ENCODE measurements around the gene ZNF532.

ZNF532 gene

GRCh38 chr18:58983260-58984155 lies 118.8 kb downstream of the ZNF532 start:
- no peak for DNase-seq

GRCh38 chr18:58988600-58988999 lies 123.9 kb downstream of the ZNF532 start:
- peak; percentile 2 to 16 for DNase-seq

GRCh38 chr18:58989184-58989759 lies 124.6 kb downstream of the ZNF532 start:
- DNase-seq: no peak

- DNase-seq: no peak
Observed at GRCh38 chr18:58990720-58991119, 126.0 kb downstream of the ZNF532 start.

- no peak for DNase-seq
Observed at GRCh38 chr18:58991167-58991798, 126.6 kb downstream of the ZNF532 start.

- DNase-seq: no peak
Observed at GRCh38 chr18:58992301-58993231, 127.9 kb downstream of the ZNF532 start.

- DNase-seq: no peak
Observed at GRCh38 chr18:58993260-58993659, 128.6 kb downstream of the ZNF532 start.

GRCh38 chr18:58995663-58996062 lies 131.0 kb downstream of the ZNF532 start:
- DNase-seq: no peak

- no peak for DNase-seq
Observed at GRCh38 chr18:58996131-58996641, 131.5 kb downstream of the ZNF532 start.

GRCh38 chr18:58996696-58997095 lies 132.0 kb downstream of the ZNF532 start:
- no peak for DNase-seq

- DNase-seq: no peak
Observed at GRCh38 chr18:58997811-58998337, 133.2 kb downstream of the ZNF532 start.

- DNase-seq: peak; percentile 32 to 50
Observed at GRCh38 chr18:58998401-58999203, 133.9 kb downstream of the ZNF532 start.

GRCh38 chr18:59001166-59001565 lies 136.5 kb downstream of the ZNF532 start:
- no peak for DNase-seq

- no peak for DNase-seq
Observed at GRCh38 chr18:59001721-59002120, 137.0 kb downstream of the ZNF532 start.

GRCh38 chr18:59002974-59003594 lies 138.4 kb downstream of the ZNF532 start:
- no peak for DNase-seq

GRCh38 chr18:59005262-59005661 lies 140.6 kb downstream of the ZNF532 start:
- no peak for DNase-seq

GRCh38 chr18:59006461-59007067 lies 141.9 kb downstream of the ZNF532 start:
- no peak for DNase-seq

GRCh38 chr18:59008302-59008974 lies 143.8 kb downstream of the ZNF532 start:
- DNase-seq: no peak

GRCh38 chr18:59009846-59010245 lies 145.2 kb downstream of the ZNF532 start:
- DNase-seq: no peak

GRCh38 chr18:59011289-59011688 lies 146.6 kb downstream of the ZNF532 start:
- DNase-seq: no peak

All from Kasumi-1 (cell line).